Measurements from ENCODE around the gene ATXN10.

GRCh38 chr22:45671783-45672563 is at the start of gene ATXN10:
- TF ChIP-seq, protein P1, sequence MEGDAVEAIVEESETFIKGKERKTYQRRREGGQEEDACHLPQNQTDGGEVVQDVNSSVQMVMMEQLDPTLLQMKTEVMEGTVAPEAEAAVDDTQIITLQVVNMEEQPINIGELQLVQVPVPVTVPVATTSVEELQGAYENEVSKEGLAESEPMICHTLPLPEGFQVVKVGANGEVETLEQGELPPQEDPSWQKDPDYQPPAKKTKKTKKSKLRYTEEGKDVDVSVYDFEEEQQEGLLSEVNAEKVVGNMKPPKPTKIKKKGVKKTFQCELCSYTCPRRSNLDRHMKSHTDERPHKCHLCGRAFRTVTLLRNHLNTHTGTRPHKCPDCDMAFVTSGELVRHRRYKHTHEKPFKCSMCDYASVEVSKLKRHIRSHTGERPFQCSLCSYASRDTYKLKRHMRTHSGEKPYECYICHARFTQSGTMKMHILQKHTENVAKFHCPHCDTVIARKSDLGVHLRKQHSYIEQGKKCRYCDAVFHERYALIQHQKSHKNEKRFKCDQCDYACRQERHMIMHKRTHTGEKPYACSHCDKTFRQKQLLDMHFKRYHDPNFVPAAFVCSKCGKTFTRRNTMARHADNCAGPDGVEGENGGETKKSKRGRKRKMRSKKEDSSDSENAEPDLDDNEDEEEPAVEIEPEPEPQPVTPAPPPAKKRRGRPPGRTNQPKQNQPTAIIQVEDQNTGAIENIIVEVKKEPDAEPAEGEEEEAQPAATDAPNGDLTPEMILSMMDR (IDR thresholded peaks at IDR 0.05), result no peak
- TF ChIP-seq POLR2A (IDR thresholded peaks at IDR 0.05), result peak in 1 of 2 donors; percentile 77
